Loucy (cell line): Measurements from ENCODE around the gene PEX11B.

ENCODE experiments used
- H2AFZ ChIP-seq: fragments of 200-600 bp; sonication (generic); 2 replicates; pipeline ENCODE4 v1.6.0; 2016; ENCODE audit warnings: antibody characterized with exemption, mild to moderate bottlenecking, low read length, moderate library complexity
- H3F3A ChIP-seq: fragments of 200-600 bp; 2 replicates; pipeline ENCODE4 v1.6.0; 2016; ENCODE audit warnings: antibody characterized with exemption, low read depth, mild to moderate bottlenecking
- H3K27me3 ChIP-seq: fragments of 200-600 bp; sonication (generic); 2 replicates; pipeline ENCODE4 v1.6.1; 2014; ENCODE audit warnings: low read length, mild to moderate bottlenecking; ENCODE audit not compliant: insufficient read depth, poor library complexity, severe bottlenecking
- H3K36me3 ChIP-seq: fragments of 200-600 bp; sonication (generic); 2 replicates; pipeline ENCODE4 v1.6.1; 2016; ENCODE audit warnings: low read length; ENCODE audit not compliant: insufficient read depth
- H3K4me1 ChIP-seq: fragments of 200-600 bp; sonication (generic); 2 replicates; pipeline ENCODE4 v1.5.1; 2014; ENCODE audit warnings: low read length, mild to moderate bottlenecking; ENCODE audit not compliant: insufficient read depth, poor library complexity, severe bottlenecking
- H3K4me2 ChIP-seq: fragments of 200-600 bp; sonication (generic); 2 replicates; pipeline ENCODE4 v1.6.0; 2014; ENCODE audit warnings: antibody characterized with exemption, low read length, low read depth, mild to moderate bottlenecking; ENCODE audit not compliant: poor library complexity, severe bottlenecking
- H3K4me3 ChIP-seq: fragments of 200-600 bp; sonication (generic); 2 replicates; pipeline ENCODE4 v1.5.1; 2014; ENCODE audit warnings: low read length, mild to moderate bottlenecking, mixed read lengths; ENCODE audit not compliant: poor library complexity, severe bottlenecking
- H3K79me2 ChIP-seq: fragments of 200-600 bp; sonication (generic); 2 replicates; pipeline ENCODE4 v1.6.1; 2014; ENCODE audit warnings: low read length; ENCODE audit not compliant: insufficient read depth
- H3K9ac ChIP-seq: fragments of 200-600 bp; sonication (generic); 2 replicates; pipeline ENCODE4 v1.6.0; 2014; ENCODE audit warnings: mild to moderate bottlenecking, low read depth, low read length, moderate library complexity; ENCODE audit not compliant: poor library complexity, severe bottlenecking
- H3K9me2 ChIP-seq: fragments of 200-600 bp; sonication (generic); replicated peaks from 2 replicates; pipeline ENCODE4 v1.6.1; 2016; ENCODE audit warnings: low read depth, low read length, mixed read lengths
- H3K9me3 ChIP-seq: fragments of 200-600 bp; sonication (generic); 2 replicates; pipeline ENCODE4 v1.6.1; 2014; ENCODE audit warnings: mild to moderate bottlenecking, antibody characterized with exemption, low read length, low read depth; ENCODE audit not compliant: insufficient read depth
- H4K20me1 ChIP-seq: fragments of 200-600 bp; sonication (generic); 2 replicates; pipeline ENCODE4 v1.6.0; 2014; ENCODE audit warnings: antibody characterized with exemption, low read length, mild to moderate bottlenecking; ENCODE audit not compliant: insufficient read depth, poor library complexity, severe bottlenecking
- CTCF ChIP-seq: fragments of 200-600 bp; sonication (generic); conservative IDR thresholded peaks from 2 replicates; pipeline ENCODE4 v1.5.1; 2014; ENCODE audit warnings: mild to moderate bottlenecking, antibody characterized with exemption, low read length
- EZH2phosphoT487 ChIP-seq: fragments of 200-600 bp; IDR thresholded peaks from 2 replicates; pipeline ENCODE4 v1.6.1; 2018; ENCODE audit warnings: antibody characterized with exemption, mild to moderate bottlenecking, moderate library complexity, borderline replicate concordance

PEX11B gene

GRCh38 chr1:145946477-145946986 lies 28.0 kb upstream of the PEX11B start:
- Histone ChIP-seq H4K20me1 (peaks cover 3% of the 10 kb centered on the region), H3K9ac (no peak overlapping the region), H3K4me2 (no peak overlapping the region), H3K27me3 (no peaks in the 10 kb centered on the region), H3K9me3 (no peaks in the 10 kb centered on the region), H2AFZ (no peak overlapping the region), H3K4me1 (peaks cover 19% of the 10 kb centered on the region), H3K79me2 (peaks cover 32% of the 10 kb centered on the region; the same call in 1 of the 2 replicates), H3K36me3 (peaks cover 37% of the 10 kb centered on the region; the same call in 1 of the 2 replicates), H3K9me2 (no peaks in the 10 kb centered on the region), H3F3A (no peaks in the 10 kb centered on the region), H3K4me3 (no peak overlapping the region)
- TF ChIP-seq CTCF (no peak), EZH2phosphoT487 (no peak)

- peaks cover 16% of the 10 kb centered on the region; the same call in 1 of the 2 replicates for H3K79me2 ChIP-seq
- H3K9me3 ChIP-seq = no peaks in the 10 kb centered on the region
Measured at GRCh38 chr1:145944532-145944931, 26.0 kb upstream of the PEX11B start.

GRCh38 chr1:145942871-145943270 lies 24.4 kb upstream of the PEX11B start:
- no peak overlapping the region for H3K4me3 ChIP-seq
- H3K36me3 ChIP-seq = peaks cover 42% of the 10 kb centered on the region; the same call in 1 of the 2 replicates
- H2AFZ ChIP-seq = no peak overlapping the region
- H4K20me1 ChIP-seq = no peaks in the 10 kb centered on the region
- H3K79me2 ChIP-seq = peaks cover 4% of the 10 kb centered on the region; the same call in 1 of the 2 replicates
- H3K4me2 ChIP-seq = no peak overlapping the region
- no peaks in the 10 kb centered on the region for H3F3A ChIP-seq
- TF ChIP-seq EZH2phosphoT487 (no peak), CTCF (no peak)
- H3K4me1 ChIP-seq = no peaks in the 10 kb centered on the region
- H3K9me2 ChIP-seq = no peaks in the 10 kb centered on the region
- no peaks in the 10 kb centered on the region for H3K9me3 ChIP-seq
- no peak overlapping the region for H3K9ac ChIP-seq
- no peaks in the 10 kb centered on the region for H3K27me3 ChIP-seq

More at GRCh38 chr1:145944532-145944931, 26.0 kb upstream of the PEX11B start:
- H4K20me1 ChIP-seq = no peaks in the 10 kb centered on the region
- TF ChIP-seq EZH2phosphoT487 (no peak), CTCF (no peak)
- H3K4me1 ChIP-seq = peaks cover 6% of the 10 kb centered on the region
- no peak overlapping the region for H3K4me2 ChIP-seq
- H3K36me3 ChIP-seq = peaks cover 40% of the 10 kb centered on the region; the same call in 1 of the 2 replicates
- no peak overlapping the region for H2AFZ ChIP-seq
- no peak overlapping the region for H3K9ac ChIP-seq
- no peak overlapping the region for H3K4me3 ChIP-seq
- H3K9me2 ChIP-seq = no peaks in the 10 kb centered on the region
- H3K27me3 ChIP-seq = no peaks in the 10 kb centered on the region
- no peaks in the 10 kb centered on the region for H3F3A ChIP-seq
